Measurements from ENCODE around the gene COL4A2.
"Not testable (repeated sequence)": the region's sequence is repeated elsewhere in the genome, so short reads cannot be mapped to it uniquely, and the experiment has no call there.

The COL4A2 gene

GRCh38 chr13:110320645-110321044 lies 13.6 kb downstream of the COL4A2 start:
- no peak for DNase-seq (ENCODE audit: low read depth in 3 of 3, low spot score in 1 of 3)

- DNase-seq (ENCODE audit: low read depth in 3 of 3, low spot score in 1 of 3) = not testable (repeated sequence)
Measured at GRCh38 chr13:110321573-110321972, 14.5 kb downstream of the COL4A2 start.

DNA sequence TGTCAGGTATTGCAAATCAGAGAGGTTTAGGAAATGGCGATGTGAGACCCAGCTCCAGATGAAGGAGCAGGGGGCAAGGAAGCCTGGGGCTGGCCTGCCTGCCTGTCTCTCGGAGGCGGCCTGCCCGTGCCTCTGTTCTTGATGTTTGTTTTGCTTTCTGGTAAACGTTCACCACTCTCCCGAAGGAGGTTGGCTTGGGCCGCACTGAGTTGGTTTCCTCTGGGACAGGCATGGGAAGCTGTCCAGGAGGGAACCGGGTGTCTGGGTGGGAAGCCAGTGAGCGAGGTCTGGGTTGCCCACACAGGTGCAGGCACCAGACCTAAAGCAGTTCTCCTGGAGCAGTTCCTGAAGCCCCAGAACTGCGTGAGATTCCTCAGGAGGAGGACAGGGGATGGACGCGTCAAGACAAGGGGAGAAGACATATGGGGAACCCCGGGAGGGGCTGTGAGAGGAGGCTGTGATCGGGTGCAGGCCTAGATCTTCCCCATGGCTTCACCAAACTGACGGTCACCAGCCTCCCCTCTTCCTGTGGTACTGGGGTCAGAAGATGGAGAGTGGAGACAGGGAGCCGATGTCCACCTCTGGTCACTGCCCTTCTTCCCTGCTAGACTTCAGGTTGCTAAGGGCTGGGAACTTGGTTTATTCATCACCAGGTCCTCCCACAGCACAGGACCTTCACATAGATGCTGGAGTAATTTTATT lies 15.2 kb downstream of the COL4A2 start:
- no peak for DNase-seq (ENCODE audit: low read depth in 3 of 3, low spot score in 1 of 3)

GRCh38 chr13:110322828-110323171 lies 15.7 kb downstream of the COL4A2 start:
- no peak for DNase-seq (ENCODE audit: low read depth in 3 of 3, low spot score in 1 of 3)

DNA sequence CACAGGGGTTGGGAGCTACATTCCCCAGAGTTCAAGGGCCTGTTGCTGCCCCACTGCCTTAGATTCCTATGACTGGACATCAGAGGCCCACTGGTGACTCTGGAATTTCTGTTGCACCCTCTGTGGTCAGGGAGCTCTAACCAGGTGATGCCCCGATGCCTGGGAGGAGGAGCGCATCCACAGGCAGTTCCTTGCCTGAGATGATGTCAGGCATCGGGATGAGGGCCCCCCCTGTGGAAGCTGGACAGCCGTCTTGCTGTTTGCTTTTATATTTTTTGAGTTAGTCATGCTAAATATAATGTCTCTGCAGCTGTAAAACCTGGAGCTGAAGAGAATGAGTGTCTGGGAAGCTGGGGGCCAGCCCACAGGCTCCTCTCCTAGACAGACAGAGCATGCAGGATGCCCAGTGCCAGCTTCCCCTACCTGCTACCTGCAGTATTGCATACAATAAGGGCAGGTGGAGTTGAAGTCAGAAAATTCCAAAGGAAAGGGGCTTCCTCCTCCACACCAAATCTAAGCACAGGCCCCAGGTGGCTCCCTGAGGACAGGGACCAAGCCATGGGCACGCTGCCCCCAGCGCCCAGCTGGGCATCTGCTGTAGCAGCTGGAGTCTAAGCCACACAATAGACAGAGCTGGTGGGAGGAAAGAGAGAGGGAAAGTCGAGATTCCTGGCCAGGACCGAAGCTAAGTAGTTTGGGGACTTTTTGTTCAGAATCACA lies 16.2 kb downstream of the COL4A2 start:
- DNase-seq (ENCODE audit: low read depth in 3 of 3, low spot score in 1 of 3) = no peak

DNA sequence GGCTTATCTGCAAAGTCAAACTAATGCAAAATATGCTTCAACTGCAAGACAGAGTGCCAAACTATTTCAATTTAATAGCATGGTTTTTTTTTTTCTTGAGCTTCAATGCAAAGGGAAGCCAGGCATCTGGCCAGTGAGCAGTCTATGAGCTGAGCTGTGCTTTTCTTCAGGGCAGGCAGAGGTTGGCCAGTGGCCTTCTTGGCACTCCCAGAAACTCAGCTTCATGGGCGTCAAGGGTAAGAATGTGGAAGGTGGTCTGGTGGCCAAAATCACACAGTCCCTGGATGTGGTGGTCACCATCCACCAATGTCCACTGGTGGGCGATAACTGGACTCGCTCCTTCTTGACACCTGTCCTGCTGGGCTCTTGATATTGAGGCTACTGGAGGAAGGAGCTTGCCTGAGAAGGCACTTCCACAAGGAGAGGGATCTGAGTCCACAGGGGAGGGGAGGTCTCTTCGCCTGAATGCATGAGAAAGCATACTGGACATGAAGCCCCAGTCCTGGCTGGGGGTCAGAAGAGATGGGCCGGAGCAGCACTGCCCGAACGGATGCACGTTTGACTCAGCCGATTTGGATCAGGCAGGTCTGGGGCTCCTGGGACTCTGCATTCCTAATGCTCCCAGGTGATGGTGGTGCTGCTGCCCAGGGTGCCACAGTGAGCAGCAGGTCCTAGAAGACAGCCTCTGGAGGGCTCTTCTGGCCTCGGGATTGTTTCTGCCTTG lies 17.1 kb downstream of the COL4A2 start:
- no peak for DNase-seq (ENCODE audit: low read depth in 3 of 3, low spot score in 1 of 3)

- DNase-seq (ENCODE audit: low read depth in 3 of 3, low spot score in 1 of 3) = no peak
Measured at GRCh38 chr13:110326263-110326904, 19.3 kb downstream of the COL4A2 start.

- no peak for DNase-seq (ENCODE audit: low read depth in 3 of 3, low spot score in 1 of 3)
Measured at GRCh38 chr13:110327051-110327721, 20.1 kb downstream of the COL4A2 start.

- DNase-seq (ENCODE audit: low read depth in 3 of 3, low spot score in 1 of 3) = no peak
Measured at GRCh38 chr13:110328573-110328972, 21.5 kb downstream of the COL4A2 start.

DNA sequence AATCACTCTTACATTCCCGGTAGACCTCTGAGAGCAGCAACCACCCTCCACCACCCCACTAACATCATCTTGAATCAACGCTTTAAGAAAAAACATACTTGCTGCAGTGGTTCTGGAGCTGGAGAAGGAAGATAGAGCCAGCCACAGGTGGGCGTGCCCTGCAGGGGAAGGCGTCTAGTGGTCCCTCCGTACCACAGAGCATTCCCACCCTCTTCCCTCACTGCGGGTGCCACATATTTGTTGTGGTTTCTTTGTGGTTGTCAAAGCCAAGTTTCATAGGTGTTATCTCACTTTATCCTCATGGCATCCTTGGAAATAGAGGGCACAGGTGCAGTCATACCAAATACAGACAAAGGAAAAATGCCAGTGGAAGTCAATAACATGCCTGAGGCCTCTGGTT lies 22.2 kb downstream of the COL4A2 start:
- DNase-seq (ENCODE audit: low read depth in 3 of 3, low spot score in 1 of 3) = no peak

DNA sequence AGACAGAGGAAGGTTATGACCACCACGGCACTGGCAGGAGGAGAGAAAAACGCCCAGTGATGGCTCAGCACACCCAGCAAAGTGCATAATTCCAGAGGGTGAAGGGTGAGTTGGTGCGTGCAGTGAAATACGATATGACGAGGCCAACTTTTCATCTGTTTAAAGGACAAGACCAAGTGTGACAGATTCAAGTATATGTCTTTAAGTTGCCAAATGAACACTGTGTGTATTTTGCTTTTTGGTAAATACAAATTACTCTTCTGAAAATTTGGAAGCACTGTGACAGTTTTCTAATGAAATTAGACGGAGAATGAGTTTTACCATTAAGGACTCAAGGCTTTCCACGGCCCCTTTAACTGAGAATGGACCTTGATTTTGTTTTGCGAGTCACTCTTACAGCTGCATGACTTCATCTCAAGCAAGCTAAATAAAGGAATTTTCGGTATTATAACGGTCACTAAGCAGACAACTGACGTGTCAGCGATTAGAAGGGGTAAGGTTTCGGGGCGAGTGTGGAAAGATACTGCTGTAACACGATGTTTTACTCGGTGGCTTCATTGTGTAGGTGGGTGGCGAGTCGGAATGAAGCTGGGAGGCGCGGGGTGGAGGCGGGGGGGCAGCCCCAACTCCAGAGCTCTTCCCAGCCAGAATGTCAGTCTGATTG lies 22.8 kb downstream of the COL4A2 start:
- no peak for DNase-seq (ENCODE audit: low read depth in 3 of 3, low spot score in 1 of 3)

DNA sequence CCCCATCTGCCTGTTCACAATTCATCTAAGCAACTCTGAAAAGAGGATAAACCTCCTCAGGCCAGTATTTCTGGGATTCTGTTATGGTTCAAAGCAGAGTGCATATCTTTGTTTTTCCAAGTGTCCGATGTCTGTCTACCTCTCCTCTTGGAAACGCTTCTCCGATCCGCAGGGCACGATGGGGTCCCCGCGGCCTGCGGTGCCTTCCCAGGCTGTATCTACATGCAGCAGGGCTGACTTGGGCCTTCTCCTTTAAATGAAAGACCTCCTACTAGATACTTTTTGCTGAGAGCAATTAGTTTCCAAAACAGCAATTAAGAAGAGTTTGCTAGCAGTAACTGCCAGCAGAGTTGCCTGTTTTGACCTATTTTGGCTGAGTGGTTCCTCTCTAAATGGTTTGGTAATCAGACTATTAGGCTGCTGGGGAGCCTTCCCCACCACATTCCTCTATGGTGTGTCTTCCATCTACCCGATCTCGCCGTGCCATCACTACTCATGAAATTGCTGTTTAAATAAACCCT lies 23.5 kb downstream of the COL4A2 start:
- DNase-seq (ENCODE audit: low read depth in 3 of 3, low spot score in 1 of 3) = no peak

DNA sequence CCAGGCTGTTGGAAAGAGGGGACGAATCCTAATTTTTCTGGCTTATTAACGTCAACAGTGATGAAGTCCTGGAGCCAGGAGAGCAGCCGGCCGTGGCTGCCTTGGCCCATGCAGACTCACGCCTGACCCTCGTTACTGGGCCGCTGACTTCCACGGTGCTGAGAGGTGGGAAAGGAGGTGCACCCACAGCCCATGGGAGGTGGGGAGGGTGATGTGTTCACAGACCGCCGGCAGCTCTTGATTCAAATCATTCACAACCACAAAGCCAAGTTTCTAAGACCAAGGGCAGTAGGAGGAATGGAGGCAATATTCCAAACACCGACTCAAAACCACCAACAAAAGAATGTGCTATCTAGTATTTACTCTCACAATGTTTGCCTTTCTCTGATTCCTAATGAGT lies 24.3 kb downstream of the COL4A2 start:
- no peak for DNase-seq (ENCODE audit: low read depth in 3 of 3, low spot score in 1 of 3)

GRCh38 chr13:110332750-110333149 lies 25.7 kb downstream of the COL4A2 start:
- no peak for DNase-seq (ENCODE audit: low read depth in 3 of 3, low spot score in 1 of 3)

DNA sequence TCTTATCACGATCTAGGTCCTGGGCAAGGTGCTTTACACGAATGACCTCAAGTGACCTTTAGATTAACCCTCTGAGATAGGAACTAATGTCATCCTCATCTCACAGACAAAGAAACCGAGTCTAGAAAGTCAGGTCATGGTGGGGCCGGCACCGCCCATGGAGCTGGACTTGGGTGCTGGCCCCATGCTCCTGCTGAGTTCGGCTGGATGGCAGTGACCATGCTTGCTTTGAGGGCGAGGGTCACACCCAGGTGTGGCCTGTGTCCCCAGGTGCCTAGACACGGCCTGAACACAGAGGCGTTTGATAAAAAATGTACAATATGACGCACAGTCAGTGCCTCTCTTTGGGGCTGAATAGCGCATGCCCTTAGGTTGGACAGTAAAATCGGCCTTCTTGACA lies 26.8 kb downstream of the COL4A2 start:
- no peak for DNase-seq (ENCODE audit: low read depth in 3 of 3, low spot score in 1 of 3)

- DNase-seq (ENCODE audit: low read depth in 3 of 3, low spot score in 1 of 3) = no peak
Measured at GRCh38 chr13:110334256-110334655, 27.2 kb downstream of the COL4A2 start.

DNA sequence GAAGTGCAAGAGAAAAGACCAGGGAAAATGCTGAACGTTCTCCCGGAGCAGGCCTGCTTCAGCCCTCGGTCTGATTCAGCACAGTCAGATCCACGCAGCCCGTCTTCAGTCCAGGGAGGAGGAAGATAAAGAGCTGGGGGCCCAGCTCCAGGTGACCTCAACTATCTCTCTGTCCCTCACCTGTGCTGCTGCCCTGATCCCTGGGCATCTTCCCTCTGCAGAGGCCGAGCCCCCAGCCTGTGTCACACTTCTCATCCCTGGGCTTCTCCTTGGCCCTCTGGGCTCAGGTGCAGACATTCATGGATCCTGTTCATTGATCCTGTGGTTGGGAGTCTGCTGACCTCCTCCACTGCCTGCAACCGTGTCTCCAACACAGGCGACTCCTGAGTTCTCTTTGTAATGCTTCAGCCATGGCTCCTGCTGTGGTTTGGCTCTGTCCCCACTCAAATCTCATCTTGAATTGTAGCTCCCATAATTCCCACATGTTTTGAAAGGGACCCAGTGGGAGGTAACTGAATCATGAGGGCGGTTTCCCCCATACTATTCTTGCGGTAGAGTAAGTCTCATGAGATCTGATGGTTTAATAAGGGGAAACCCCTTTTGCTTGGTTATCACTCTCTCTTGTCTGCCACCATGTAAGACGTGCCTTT lies 27.9 kb downstream of the COL4A2 start:
- DNase-seq (ENCODE audit: low read depth in 3 of 3, low spot score in 1 of 3) = no peak

DNA sequence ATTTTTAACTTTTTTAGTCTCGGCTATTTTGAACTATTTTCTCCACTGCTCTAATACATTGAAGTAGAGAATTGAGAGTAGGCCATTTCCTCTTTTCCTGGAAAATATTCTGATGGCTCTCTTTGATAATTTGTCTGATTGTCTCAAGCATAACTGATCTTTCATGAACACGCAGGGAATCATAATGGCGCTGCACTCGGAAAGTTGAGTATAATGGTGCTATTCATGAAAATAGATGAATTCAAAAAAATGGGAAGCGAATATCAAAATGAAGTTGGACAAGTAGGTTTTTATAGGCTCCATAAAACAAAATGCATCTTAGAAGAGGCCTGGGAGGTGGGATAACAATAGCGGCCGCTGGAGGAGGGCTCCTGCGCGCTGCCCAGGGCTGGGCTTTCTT lies 29.0 kb downstream of the COL4A2 start:
- DNase-seq (ENCODE audit: low read depth in 3 of 3, low spot score in 1 of 3) = no peak

GRCh38 chr13:110336681-110337080 lies 29.6 kb downstream of the COL4A2 start:
- DNase-seq (ENCODE audit: low read depth in 3 of 3, low spot score in 1 of 3) = no peak

DNA sequence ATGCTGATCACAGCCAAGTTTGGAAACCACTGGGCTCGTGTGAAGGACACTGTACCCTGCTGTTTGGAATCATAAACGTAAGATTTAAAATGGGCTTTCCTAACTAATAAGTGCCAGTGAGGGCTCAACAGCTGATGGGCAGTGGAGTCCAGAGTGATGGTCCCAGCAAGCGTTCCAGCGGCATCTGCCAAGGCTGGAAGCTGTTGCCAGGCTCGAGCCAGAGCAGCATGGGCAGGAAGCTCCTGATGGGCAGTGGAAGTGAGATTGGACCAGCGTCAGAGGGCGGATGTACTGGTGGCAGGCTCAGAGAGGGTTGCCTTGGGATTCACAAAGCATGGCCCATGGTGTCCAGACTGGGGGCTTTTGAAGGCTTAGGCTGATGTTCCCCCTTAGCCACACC lies 30.2 kb downstream of the COL4A2 start:
- no peak for DNase-seq (ENCODE audit: low read depth in 3 of 3, low spot score in 1 of 3)

All from stimulated activated CD4-positive, alpha-beta T cell treated with anti-CD3 and anti-CD28 coated beads, TNF-alpha, amount 100 ng/mL, for 1 hour (primary cell).